Transverse colon (tissue), 4 donors: Measurements from ENCODE around the gene TBX1.

Experiments
- CTCF ChIP-seq, 5 experiments: fragments of 200-600 bp in 3 of 5; fragments of 450-650 bp in 2 of 5; sonication (generic) in 3 of 5; IDR thresholded peaks; 1 replicate in 2 of 5; 2 replicates in 3 of 5; pipeline ENCODE4 v1.5.1; 2016 to 2017; ENCODE audit warnings: antibody characterized with exemption in 5 of 5, inconsistent platforms in 3 of 5, mild to moderate bottlenecking in 2 of 5, moderate library complexity in 1 of 5
- POLR2AphosphoS5 ChIP-seq, 3 donors: sonication (generic); formaldehyde crosslinking; IDR thresholded peaks; one replicate each; pipeline ENCODE4 v1.6.1; 2016; ENCODE audit warnings: antibody characterized with exemption in 3 of 3

- TF ChIP-seq CTCF (IDR thresholded peaks at IDR 0.05), result no peak
- TF ChIP-seq POLR2AphosphoS5 (IDR thresholded peaks at IDR 0.05), result no peak
Measured at GRCh38 chr22:19811211-19811621, 50.6 kb downstream of the TBX1 start.
